Endodermal cell (in vitro differentiated cells): ENCODE data around the gene THY1. TPM values are rescaled to one million over a fixed set of nuclear protein-coding genes. Genes with fewer than 3 reads are reported as not detected.

ENCODE experiments used
- DNase-seq: peaks from one replicate; pipeline ENCODE4 v3.0.0-alpha.2; 2017
- H3K27ac ChIP-seq: 2 replicates; pipeline ENCODE4 v1.5.1; 2013; ENCODE audit warnings: mild to moderate bottlenecking, low read depth, low read length, moderate library complexity
- H3K27me3 ChIP-seq: 2 replicates; pipeline ENCODE4 v1.6.1; 2013; ENCODE audit warnings: mild to moderate bottlenecking, low read length, moderate library complexity; ENCODE audit not compliant: insufficient read depth, control insufficient read depth, poor library complexity, severe bottlenecking
- H3K36me3 ChIP-seq: 2 replicates; pipeline ENCODE4 v1.7.0; 2013; ENCODE audit warnings: mild to moderate bottlenecking, low read length, moderate library complexity; ENCODE audit not compliant: control insufficient read depth, insufficient read depth
- H3K4me1 ChIP-seq: one replicate; pipeline ENCODE4 v1.7.0; 2013; ENCODE audit warnings: low read length; ENCODE audit not compliant: control insufficient read depth, insufficient read depth
- H3K4me3 ChIP-seq: 2 replicates; pipeline ENCODE4 v1.5.1; 2013; ENCODE audit warnings: mild to moderate bottlenecking, low read length, moderate library complexity
- H3K9ac ChIP-seq: 2 replicates; pipeline ENCODE4 v1.6.1; 2013; ENCODE audit warnings: mild to moderate bottlenecking, low read length, moderate library complexity; ENCODE audit not compliant: poor library complexity, severe bottlenecking; ENCODE audit errors: extremely low read depth
- H3K9me3 ChIP-seq: 2 replicates; pipeline ENCODE4 v1.6.1; 2013; ENCODE audit warnings: mild to moderate bottlenecking, low read length, moderate library complexity; ENCODE audit not compliant: control insufficient read depth
- H3K27ac Mint-ChIP-seq: 2 replicates; pipeline ENCODE4 v1.8.0; 2020; ENCODE audit warnings: mixed read lengths
- H3K27me3 Mint-ChIP-seq: 2 replicates; pipeline ENCODE4 v1.8.0; 2021; ENCODE audit warnings: mild to moderate bottlenecking, mixed read lengths; ENCODE audit not compliant: insufficient read depth
- H3K36me3 Mint-ChIP-seq: 2 replicates; pipeline ENCODE4 v1.8.0; 2020; ENCODE audit warnings: low read depth, mixed read lengths
- H3K4me1 Mint-ChIP-seq: 2 replicates; pipeline ENCODE4 v1.8.0; 2020; ENCODE audit warnings: mixed read lengths
- H3K4me3 Mint-ChIP-seq: 2 replicates; pipeline ENCODE4 v1.8.0; 2020; ENCODE audit warnings: mild to moderate bottlenecking, moderate library complexity, mixed read lengths
- H3K9me3 Mint-ChIP-seq: 2 replicates; pipeline ENCODE4 v1.8.0; 2020; ENCODE audit warnings: mild to moderate bottlenecking, mixed read lengths
- WGBS, 2 experiments: methylation state at CpG; one replicate each; pipeline versions ENCODE4 v1.1.5 to v1.1.7; 2013; ENCODE audit warnings: missing lambda C conversion rate in 2 of 2, mixed read lengths in 1 of 2; ENCODE audit not compliant: insufficient coverage in 1 of 2, insufficient read length in 1 of 2; 5-methylcytosine and 5-hydroxymethylcytosine counted together
- total RNA-seq, 2 donors: library from RNA; stranded (reverse); fragmentation: NEBNext Ultra II Directional in 1 of 2; extraction: Animal tissue kit (Norgen Biotek cat#: 25700) in 1 of 2; gene quantifications; 2 replicates in 1 of 2; 3 replicates in 1 of 2; pipeline ENCODE4 v1.2.1, GENCODE V29; 2021
- TF ChIP-seq, protein P1 (sequence below): fragments of 200-600 bp; sonication (generic); conservative IDR thresholded peaks from 2 replicates; pipeline ENCODE4 v1.5.0; 2021; ENCODE audit warnings: antibody characterized with exemption, mild to moderate bottlenecking

THY1 gene
- total RNA-seq, 2 donors from 2014 or later: 19.3 to 36.1 TPM

DNA sequence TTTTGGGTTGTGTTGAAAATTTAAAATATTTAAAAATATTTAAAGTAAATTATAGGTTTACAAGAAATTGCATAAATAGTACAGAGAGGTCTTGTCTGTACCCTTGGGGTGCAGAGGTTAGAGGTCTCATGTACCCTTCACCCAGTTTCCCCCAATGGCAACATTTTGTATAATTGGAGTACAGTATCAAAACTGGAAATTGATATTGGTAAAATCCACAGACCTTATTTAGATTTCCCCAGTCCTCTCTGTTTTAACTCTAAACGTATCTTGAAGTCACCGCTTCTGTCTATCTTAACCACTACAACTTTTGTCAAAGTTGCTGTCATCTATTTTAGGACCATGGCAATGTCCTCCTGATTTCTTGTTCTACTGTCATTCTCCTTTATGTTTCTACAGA is 10.9 kb downstream of the THY1 start:
- no peaks in the 10 kb centered on the region for H3K4me1 ChIP-seq
- H3K9me3 Mint-ChIP-seq: no peaks in the 10 kb centered on the region
- no peaks in the 10 kb centered on the region for H3K36me3 Mint-ChIP-seq
- no peaks in the 10 kb centered on the region for H3K36me3 ChIP-seq
- H3K4me3 ChIP-seq: no peak overlapping the region
- TF ChIP-seq, protein P1, sequence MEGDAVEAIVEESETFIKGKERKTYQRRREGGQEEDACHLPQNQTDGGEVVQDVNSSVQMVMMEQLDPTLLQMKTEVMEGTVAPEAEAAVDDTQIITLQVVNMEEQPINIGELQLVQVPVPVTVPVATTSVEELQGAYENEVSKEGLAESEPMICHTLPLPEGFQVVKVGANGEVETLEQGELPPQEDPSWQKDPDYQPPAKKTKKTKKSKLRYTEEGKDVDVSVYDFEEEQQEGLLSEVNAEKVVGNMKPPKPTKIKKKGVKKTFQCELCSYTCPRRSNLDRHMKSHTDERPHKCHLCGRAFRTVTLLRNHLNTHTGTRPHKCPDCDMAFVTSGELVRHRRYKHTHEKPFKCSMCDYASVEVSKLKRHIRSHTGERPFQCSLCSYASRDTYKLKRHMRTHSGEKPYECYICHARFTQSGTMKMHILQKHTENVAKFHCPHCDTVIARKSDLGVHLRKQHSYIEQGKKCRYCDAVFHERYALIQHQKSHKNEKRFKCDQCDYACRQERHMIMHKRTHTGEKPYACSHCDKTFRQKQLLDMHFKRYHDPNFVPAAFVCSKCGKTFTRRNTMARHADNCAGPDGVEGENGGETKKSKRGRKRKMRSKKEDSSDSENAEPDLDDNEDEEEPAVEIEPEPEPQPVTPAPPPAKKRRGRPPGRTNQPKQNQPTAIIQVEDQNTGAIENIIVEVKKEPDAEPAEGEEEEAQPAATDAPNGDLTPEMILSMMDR: no peak
- H3K9me3 ChIP-seq: no peaks in the 10 kb centered on the region
- H3K4me3 Mint-ChIP-seq: no peak overlapping the region
- no peak overlapping the region for H3K27ac Mint-ChIP-seq
- DNase-seq: no peak
- WGBS, 2 experiments: 91 to 100% methylated on average over 2 of the region's 2 CpGs
- H3K27ac ChIP-seq: no peak overlapping the region
- peaks cover 3% of the 10 kb centered on the region for H3K27me3 Mint-ChIP-seq
- no peak overlapping the region for H3K9ac ChIP-seq
- H3K27me3 ChIP-seq: no peaks in the 10 kb centered on the region
- peaks cover 5% of the 10 kb centered on the region for H3K4me1 Mint-ChIP-seq

GRCh38 chr11:119410501-119410900 is 12.5 kb downstream of the THY1 start:
- H3K36me3 Mint-ChIP-seq: no peaks in the 10 kb centered on the region
- 90% methylated on average over 1 of the region's 1 CpG; no CpG with 5 or more reads in 1 of the 2 experiments for WGBS, 2 experiments

DNA sequence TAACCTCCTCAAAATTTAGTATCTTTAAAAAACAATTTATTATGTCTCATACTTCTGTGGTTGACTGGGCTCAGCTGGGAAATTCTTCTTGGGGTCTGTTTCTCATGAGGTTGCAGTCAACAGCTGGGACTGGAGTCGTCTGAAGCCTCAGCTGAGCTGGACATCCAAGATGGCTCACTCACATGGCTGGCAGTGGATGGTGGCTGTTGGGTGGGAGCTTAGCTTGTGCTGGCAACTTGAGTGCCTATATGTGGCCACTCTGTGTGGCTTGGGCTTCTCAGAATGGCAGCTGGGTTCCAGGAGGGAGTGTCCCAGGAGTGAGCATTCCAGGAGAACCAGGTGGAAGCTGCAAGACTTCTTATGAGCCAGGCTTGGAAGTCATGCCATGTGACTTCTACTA is 13.2 kb downstream of the THY1 start:
- TF ChIP-seq, protein P1: no peak
- Mint-ChIP-seq H3K36me3 (no peaks in the 10 kb centered on the region), H3K27ac (no peak overlapping the region), H3K9me3 (no peaks in the 10 kb centered on the region), H3K4me3 (no peak overlapping the region), H3K4me1 (no peaks in the 10 kb centered on the region), H3K27me3 (peaks cover 3% of the 10 kb centered on the region)
- no peak for DNase-seq
- WGBS, 2 experiments: 80 to 86% methylated on average over 1 of the region's 1 CpG
- H3K9me3 ChIP-seq: no peaks in the 10 kb centered on the region
- H3K4me3 ChIP-seq: no peak overlapping the region
- no peaks in the 10 kb centered on the region for H3K4me1 ChIP-seq
- H3K9ac ChIP-seq: no peak overlapping the region
- H3K27ac ChIP-seq: no peak overlapping the region
- no peaks in the 10 kb centered on the region for H3K36me3 ChIP-seq
- no peaks in the 10 kb centered on the region for H3K27me3 ChIP-seq

More at GRCh38 chr11:119410501-119410900, 12.5 kb downstream of the THY1 start:
- no peak overlapping the region for H3K4me3 ChIP-seq
- Mint-ChIP-seq H3K27ac (no peak overlapping the region), H3K4me1 (no peaks in the 10 kb centered on the region), H3K4me3 (no peak overlapping the region), H3K9me3 (no peaks in the 10 kb centered on the region), H3K27me3 (peaks cover 3% of the 10 kb centered on the region)
- no peaks in the 10 kb centered on the region for H3K27me3 ChIP-seq
- no peaks in the 10 kb centered on the region for H3K36me3 ChIP-seq
- H3K9ac ChIP-seq: no peak overlapping the region
- TF ChIP-seq, protein P1: no peak
- no peak for DNase-seq
- no peaks in the 10 kb centered on the region for H3K4me1 ChIP-seq
- H3K27ac ChIP-seq: no peak overlapping the region
- no peaks in the 10 kb centered on the region for H3K9me3 ChIP-seq
